ENCODE data around the gene CTBP1.
A peak's percentile ranks its signal among the peaks of the same experiment; 100 is the strongest.

Gene CTBP1

GRCh38 chr4:1221155-1221870 is 27.6 kb downstream of the CTBP1 start:
- no peak for DNase-seq

GRCh38 chr4:1220566-1220965 is 28.4 kb downstream of the CTBP1 start:
- no peak for DNase-seq

GRCh38 chr4:1219566-1219950 is 29.4 kb downstream of the CTBP1 start:
- no peak for DNase-seq

- DNase-seq: no peak
Observed at GRCh38 chr4:1218634-1219565, 30.0 kb downstream of the CTBP1 start.

GRCh38 chr4:1217366-1217765 is 31.6 kb downstream of the CTBP1 start:
- DNase-seq: no peak

GRCh38 chr4:1216869-1217294 is 32.0 kb downstream of the CTBP1 start:
- no peak for DNase-seq

GRCh38 chr4:1216076-1216614 is 32.8 kb downstream of the CTBP1 start:
- DNase-seq: no peak

- no peak for DNase-seq
Observed at GRCh38 chr4:1215141-1216075, 33.5 kb downstream of the CTBP1 start.

GRCh38 chr4:1214101-1215095 is 34.5 kb downstream of the CTBP1 start:
- no peak for DNase-seq

- no peak for DNase-seq
Observed at GRCh38 chr4:1213336-1213995, 35.5 kb downstream of the CTBP1 start.

GRCh38 chr4:1212546-1213335 is 36.2 kb downstream of the CTBP1 start:
- no peak for DNase-seq

GRCh38 chr4:1211891-1212545 is 36.9 kb downstream of the CTBP1 start:
- no peak for DNase-seq

- no peak for DNase-seq
Observed at GRCh38 chr4:1211371-1211770, 37.6 kb downstream of the CTBP1 start.

GRCh38 chr4:1210971-1211370 is 38.0 kb downstream of the CTBP1 start:
- DNase-seq: no peak

GRCh38 chr4:1210241-1210841 is 38.6 kb downstream of the CTBP1 start:
- DNase-seq: no peak

GRCh38 chr4:1209821-1210220 is 39.1 kb downstream of the CTBP1 start:
- DNase-seq: no peak

GRCh38 chr4:1208970-1209704 is 39.8 kb downstream of the CTBP1 start:
- DNase-seq: peak; percentile 86

- DNase-seq: no peak
Observed at GRCh38 chr4:1208266-1208961, 40.5 kb downstream of the CTBP1 start.
